ENCODE measurements around the gene NR2F1.

The NR2F1 gene

GRCh38 chr5:93611273-93611975 lies 28.4 kb downstream of the NR2F1 start:
- no peak for TF ChIP-seq CTCF (IDR thresholded peaks at IDR 0.05; ENCODE audit: extremely low read depth, missing control alignments)
- DNase-seq (ENCODE audit: low spot score) = no peak

- no peak for DNase-seq (ENCODE audit: low spot score)
- TF ChIP-seq CTCF (IDR thresholded peaks at IDR 0.05; ENCODE audit: extremely low read depth, missing control alignments) = no peak
Observed at GRCh38 chr5:93611976-93612854, 29.2 kb downstream of the NR2F1 start.

- TF ChIP-seq CTCF (IDR thresholded peaks at IDR 0.05; ENCODE audit: extremely low read depth, missing control alignments) = no peak
- DNase-seq (ENCODE audit: low spot score) = no peak
Observed at GRCh38 chr5:93612855-93613243, 29.8 kb downstream of the NR2F1 start.

DNA sequence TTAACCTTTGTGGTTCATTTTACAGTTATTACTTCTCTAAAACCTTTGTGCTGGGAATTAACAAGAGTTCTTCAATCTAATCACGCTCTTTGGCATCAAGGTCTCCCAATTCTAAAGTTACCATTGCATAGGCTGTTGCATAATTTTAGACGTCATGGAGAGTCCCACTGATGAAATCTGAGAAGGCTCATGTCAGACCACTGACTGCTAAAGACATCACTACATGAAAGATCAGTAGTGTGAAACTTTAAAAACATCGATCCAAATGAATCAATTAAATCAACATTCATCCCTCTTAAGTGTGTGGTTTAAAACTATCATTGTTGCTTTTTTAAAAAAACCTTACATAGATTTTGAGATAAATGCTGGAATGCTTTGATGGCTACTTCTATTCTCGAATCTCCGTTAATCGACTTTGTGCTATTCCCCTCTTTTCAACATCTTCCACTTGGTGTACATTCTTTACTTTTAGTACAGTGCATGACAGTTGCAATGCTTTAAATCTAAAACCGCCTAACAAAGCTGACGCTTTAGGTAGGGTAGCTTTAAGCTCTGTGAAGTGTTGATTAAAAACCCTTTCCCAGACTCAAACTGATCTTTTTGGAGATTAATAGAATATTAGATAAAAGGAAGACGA lies 33.6 kb downstream of the NR2F1 start:
- no peak for TF ChIP-seq CTCF (IDR thresholded peaks at IDR 0.05; ENCODE audit: extremely low read depth, missing control alignments)
- no peak for DNase-seq (ENCODE audit: low spot score)

DNA sequence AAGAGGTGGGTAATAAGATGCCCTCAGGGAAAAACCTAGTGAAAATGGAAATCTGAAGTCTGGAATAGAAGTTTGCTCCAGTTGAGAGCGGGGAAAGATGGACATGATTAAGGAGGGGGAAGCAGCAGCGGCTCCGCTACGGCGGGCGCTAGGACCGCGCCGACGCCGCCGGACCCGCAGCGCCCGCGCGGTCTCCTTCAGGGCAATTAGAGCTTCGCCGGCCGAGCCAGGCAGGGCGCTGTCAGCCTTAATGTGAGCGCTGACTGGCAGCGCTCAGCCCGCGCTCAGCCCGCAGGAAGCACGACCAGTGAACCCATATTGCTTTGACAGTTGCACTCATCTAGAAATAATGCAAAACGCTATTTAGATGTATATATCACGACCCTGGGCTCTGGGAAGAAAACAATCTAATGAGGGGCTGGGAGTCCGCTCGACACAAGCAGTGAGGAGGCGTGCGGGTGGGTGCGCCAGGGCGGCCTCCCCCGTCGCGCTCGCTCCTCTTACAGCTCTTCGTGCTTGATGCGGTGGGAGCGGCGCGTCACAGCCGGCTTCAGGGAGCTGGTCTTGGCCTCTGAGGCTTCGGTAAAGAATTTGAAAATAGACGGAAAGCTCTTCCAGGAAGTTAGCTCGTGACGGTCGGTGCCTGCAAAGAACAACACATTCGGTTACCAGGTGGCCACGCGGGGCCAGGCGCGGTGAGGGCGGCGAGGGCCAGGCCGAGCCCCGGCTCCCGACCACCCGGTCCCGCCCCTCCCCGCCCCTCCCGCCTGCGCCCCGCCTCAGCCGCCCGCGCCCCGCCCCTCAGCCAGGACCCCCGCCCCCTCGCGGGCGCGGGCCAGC lies 37.7 kb downstream of the NR2F1 start:
- no peak for TF ChIP-seq CTCF (IDR thresholded peaks at IDR 0.05; ENCODE audit: extremely low read depth, missing control alignments)
- DNase-seq (ENCODE audit: low spot score) = peak; percentile 87

- no peak for DNase-seq (ENCODE audit: low spot score)
- TF ChIP-seq CTCF (IDR thresholded peaks at IDR 0.05; ENCODE audit: extremely low read depth, missing control alignments) = no peak
Observed at GRCh38 chr5:93621327-93621798, 38.3 kb downstream of the NR2F1 start.

Measured in GM20000 (cell line).